Astrocyte (in vitro differentiated cells and primary cell): ENCODE measurements around the gene COL8A2. TPM values are rescaled to one million over a fixed set of nuclear protein-coding genes. Genes with fewer than 3 reads are reported as not detected.
A peak's percentile ranks its signal among the peaks of the same experiment; 100 is the strongest.

Experiments used
- DNase-seq: peaks from one replicate; pipeline ENCODE4 v3.0.0-alpha.2; 2010; ENCODE audit warnings: low read depth
- FAIRE-seq: peaks from 2 replicates; lab custom pipeline; 2011; peaks lifted over from hg19 to GRCh38; lab: Jason Lieb, UNC
- H2AFZ ChIP-seq: 2 replicates; pipeline ENCODE4 v1.6.0; 2012; ENCODE audit warnings: low read depth, low read length, inconsistent platforms
- H3K27ac ChIP-seq: 2 replicates; pipeline ENCODE4 v1.5.1; 2011; ENCODE audit warnings: low read depth, low read length, inconsistent platforms
- H3K27me3 ChIP-seq: 2 replicates; pipeline ENCODE4 v1.6.0; 2011; ENCODE audit warnings: low read length, inconsistent platforms; ENCODE audit not compliant: insufficient read depth
- H3K36me3 ChIP-seq: 2 replicates; pipeline ENCODE4 v1.5.1; 2011; ENCODE audit warnings: low read length, inconsistent platforms; ENCODE audit not compliant: insufficient read depth
- H3K4me1 ChIP-seq: 2 replicates; pipeline ENCODE4 v1.5.1; 2011; ENCODE audit warnings: low read length, inconsistent platforms; ENCODE audit not compliant: insufficient read depth
- H3K4me2 ChIP-seq: 2 replicates; pipeline ENCODE4 v1.6.0; 2012; ENCODE audit warnings: low read length, inconsistent platforms
- H3K4me3 ChIP-seq: 2 replicates; pipeline ENCODE4 v1.5.1; 2011; ENCODE audit warnings: low read depth, mild to moderate bottlenecking, low read length, inconsistent platforms; ENCODE audit not compliant: insufficient read depth
- H3K79me2 ChIP-seq: 2 replicates; pipeline ENCODE4 v1.6.0; 2012; ENCODE audit warnings: mild to moderate bottlenecking, low read length, inconsistent platforms; ENCODE audit not compliant: insufficient read depth
- H3K9ac ChIP-seq: 2 replicates; pipeline ENCODE4 v1.6.0; 2012; ENCODE audit warnings: mild to moderate bottlenecking, low read length, inconsistent platforms
- H3K9me3 ChIP-seq: 2 replicates; pipeline ENCODE4 v1.5.1; 2012; ENCODE audit warnings: low read depth, mild to moderate bottlenecking, low read length, inconsistent platforms; ENCODE audit not compliant: insufficient read depth
- H4K20me1 ChIP-seq: 2 replicates; pipeline ENCODE4 v1.6.0; 2012; ENCODE audit warnings: low read length, inconsistent platforms; ENCODE audit not compliant: insufficient read depth
- H3K27ac Mint-ChIP-seq: one replicate; pipeline ENCODE4 v1.8.0; 2021; ENCODE audit warnings: mild to moderate bottlenecking, mixed read lengths; ENCODE audit not compliant: unreplicated experiment
- H3K27me3 Mint-ChIP-seq: one replicate; pipeline ENCODE4 v1.8.0; 2021; ENCODE audit warnings: low read depth, mixed read lengths; ENCODE audit not compliant: unreplicated experiment
- H3K36me3 Mint-ChIP-seq: one replicate; pipeline ENCODE4 v1.8.0; 2021; ENCODE audit warnings: low read depth, mixed read lengths; ENCODE audit not compliant: unreplicated experiment
- H3K4me1 Mint-ChIP-seq: one replicate; pipeline ENCODE4 v1.8.0; 2021; ENCODE audit warnings: low read depth, mixed read lengths; ENCODE audit not compliant: unreplicated experiment
- H3K4me3 Mint-ChIP-seq: one replicate; pipeline ENCODE4 v1.8.0; 2021; ENCODE audit warnings: mild to moderate bottlenecking, moderate library complexity, mixed read lengths; ENCODE audit not compliant: unreplicated experiment
- H3K9me3 Mint-ChIP-seq: one replicate; pipeline ENCODE4 v1.8.0; 2021; ENCODE audit warnings: mild to moderate bottlenecking, mixed read lengths; ENCODE audit not compliant: unreplicated experiment
- CTCF ChIP-seq: IDR thresholded peaks from 2 replicates; pipeline ENCODE4 v1.5.1; 2011; ENCODE audit warnings: low read depth, mild to moderate bottlenecking, inconsistent platforms, low read length, moderate library complexity; ENCODE audit not compliant: insufficient read depth
- EZH2 ChIP-seq: IDR thresholded peaks from 2 replicates; pipeline ENCODE4 v1.6.1; 2012; ENCODE audit warnings: mild to moderate bottlenecking, low read length, inconsistent platforms; ENCODE audit not compliant: insufficient read depth
- total RNA-seq: library from RNA; stranded (reverse); gene quantifications from 2 replicates; pipeline ENCODE4 v1.2.1, GENCODE V29; 2021

COL8A2 gene
- total RNA-seq, 1 donor from 2014 or later, result 3.4 TPM

- Mint-ChIP-seq H3K36me3 (peaks cover 17% of the 10 kb centered on the region), H3K4me3 (no peak overlapping the region), H3K9me3 (no peaks in the 10 kb centered on the region), H3K27me3 (no peaks in the 10 kb centered on the region), H3K4me1 (peaks cover 31% of the 10 kb centered on the region), H3K27ac (no peak overlapping the region)
- TF ChIP-seq EZH2, result no peak
- TF ChIP-seq CTCF, result no peak
- no peak overlapping the region for H3K9ac ChIP-seq
- FAIRE-seq (no peak), DNase-seq (no peak)
- H3K4me1 ChIP-seq, result peaks cover 52% of the 10 kb centered on the region
- H3K9me3 ChIP-seq, result no peaks in the 10 kb centered on the region
- H3K79me2 ChIP-seq, result peaks cover 40% of the 10 kb centered on the region
- peaks cover 18% of the 10 kb centered on the region for H4K20me1 ChIP-seq
- no peak overlapping the region for H3K27ac ChIP-seq
- no peak overlapping the region for H2AFZ ChIP-seq
- H3K4me2 ChIP-seq, result no peak overlapping the region
- no peaks in the 10 kb centered on the region for H3K27me3 ChIP-seq
- peaks cover 22% of the 10 kb centered on the region for H3K36me3 ChIP-seq
- H3K4me3 ChIP-seq, result no peak overlapping the region
These were observed 12.8 kb upstream of the COL8A2 start for GRCh38 chr1:36137776-36138175.

DNA sequence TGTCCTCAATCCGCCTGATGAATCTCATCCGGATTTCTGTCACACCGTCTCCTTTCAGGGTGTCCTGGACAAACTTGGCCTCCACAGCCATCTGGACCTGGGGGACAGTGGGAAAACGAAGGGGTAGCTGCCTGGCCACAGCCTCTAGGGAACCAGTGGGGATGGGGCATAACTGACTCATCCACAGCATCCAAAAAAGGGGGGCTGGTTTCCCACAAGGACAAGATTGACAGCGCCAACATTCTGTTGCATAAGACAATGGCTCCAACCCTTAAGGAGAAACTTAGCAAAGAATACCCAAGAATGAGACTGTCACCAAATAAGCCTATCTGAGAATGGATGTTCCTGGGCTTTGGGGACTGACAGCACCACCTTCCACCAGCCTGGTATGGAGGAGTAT is 12.2 kb upstream of the COL8A2 start:
- H3K9me3 ChIP-seq, result no peaks in the 10 kb centered on the region
- peaks cover 35% of the 10 kb centered on the region for H3K79me2 ChIP-seq
- Mint-ChIP-seq H3K9me3 (no peaks in the 10 kb centered on the region), H3K27ac (no peak overlapping the region), H3K27me3 (no peaks in the 10 kb centered on the region), H3K36me3 (peaks cover 17% of the 10 kb centered on the region), H3K4me1 (peaks cover 31% of the 10 kb centered on the region), H3K4me3 (peak overlapping the region; percentile 40)
- no peak overlapping the region for H3K4me2 ChIP-seq
- H3K27me3 ChIP-seq, result no peaks in the 10 kb centered on the region
- H2AFZ ChIP-seq, result no peak overlapping the region
- DNase-seq (no peak), FAIRE-seq (no peak)
- peak overlapping the region; percentile 45 for H3K9ac ChIP-seq
- no peak overlapping the region for H3K4me3 ChIP-seq
- TF ChIP-seq CTCF (no peak), EZH2 (no peak)
- H3K4me1 ChIP-seq, result peaks cover 52% of the 10 kb centered on the region
- H3K27ac ChIP-seq, result peak overlapping the region; percentile 60
- peaks cover 22% of the 10 kb centered on the region for H3K36me3 ChIP-seq
- H4K20me1 ChIP-seq, result peaks cover 12% of the 10 kb centered on the region

GRCh38 chr1:36136535-36136934 is 11.5 kb upstream of the COL8A2 start:
- Histone ChIP-seq H3K4me1 (peaks cover 52% of the 10 kb centered on the region), H3K4me3 (no peak overlapping the region), H3K79me2 (peaks cover 30% of the 10 kb centered on the region), H3K36me3 (peaks cover 22% of the 10 kb centered on the region), H2AFZ (no peak overlapping the region), H3K27me3 (no peaks in the 10 kb centered on the region), H3K9me3 (no peaks in the 10 kb centered on the region), H3K27ac (peak overlapping the region; percentile 60), H3K9ac (peak overlapping the region; percentile 45), H3K4me2 (peak overlapping the region; percentile 43), H4K20me1 (peaks cover 9% of the 10 kb centered on the region)
- Mint-ChIP-seq H3K27me3 (no peaks in the 10 kb centered on the region), H3K4me3 (no peak overlapping the region), H3K9me3 (no peaks in the 10 kb centered on the region), H3K27ac (no peak overlapping the region), H3K4me1 (peaks cover 31% of the 10 kb centered on the region), H3K36me3 (peaks cover 17% of the 10 kb centered on the region)
- FAIRE-seq (peak; percentile 97), DNase-seq (peak; percentile 92)
- no peak for TF ChIP-seq EZH2
- no peak for TF ChIP-seq CTCF
